ENCODE measurements around the gene POM121L2.

POM121L2 gene

GRCh38 chr6:27312950-27313271, 838 bp upstream of the POM121L2 start:
- no peak for DNase-seq (ENCODE audit: low read depth in 1 of 2, low spot score in 1 of 2)
- in situ Hi-C loops (cut with HindIII; ENCODE audit: low pct_unique_long_range_greater_than_20kb, low sequenced_read_pairs) = no loop called here
- no peak for TF ChIP-seq JUND (IDR thresholded peaks at IDR 0.05; ENCODE audit: low read depth)

- TF ChIP-seq JUND (IDR thresholded peaks at IDR 0.05; ENCODE audit: low read depth) = no peak
- no peak for DNase-seq (ENCODE audit: low read depth in 1 of 2, low spot score in 1 of 2)
- in situ Hi-C loops (cut with HindIII; ENCODE audit: low pct_unique_long_range_greater_than_20kb, low sequenced_read_pairs) = no loop called here
Observed at GRCh38 chr6:27311806-27312145, 297 bp downstream of the POM121L2 start.

DNA sequence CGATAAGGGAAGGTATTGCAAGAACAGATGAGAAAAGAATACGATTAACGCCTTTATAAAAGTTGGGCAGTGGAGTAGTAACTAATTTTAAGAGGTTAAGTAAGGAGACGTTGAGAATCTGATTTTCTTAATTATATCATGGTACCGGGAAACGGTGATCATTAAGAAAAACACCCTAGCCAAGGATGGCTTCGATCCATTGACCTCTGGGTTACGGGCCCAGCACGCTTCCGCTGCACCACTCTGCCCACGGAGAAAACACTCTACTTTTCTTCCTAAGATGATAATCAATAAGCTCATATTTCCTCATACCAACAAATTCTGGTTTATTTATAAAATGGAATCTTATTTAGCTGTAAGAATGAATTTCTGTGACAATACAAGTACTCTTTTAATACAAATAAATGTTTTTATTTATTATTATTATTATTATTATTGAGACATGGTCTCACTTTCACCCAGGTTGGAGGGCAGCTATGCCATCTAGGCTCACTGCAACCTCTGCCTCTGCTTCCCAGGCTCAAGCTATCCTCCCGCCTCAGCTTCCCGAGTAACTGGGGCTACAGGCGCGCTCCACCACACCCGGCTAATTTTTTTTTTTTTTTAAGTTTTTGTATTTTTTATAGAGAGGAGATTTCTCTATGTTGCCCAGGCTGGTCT, 8.3 kb downstream of the POM121L2 start:
- in situ Hi-C loops (cut with HindIII; ENCODE audit: low pct_unique_long_range_greater_than_20kb, low sequenced_read_pairs) = no loop called here
- DNase-seq (ENCODE audit: low read depth in 1 of 2, low spot score in 1 of 2) = no peak
- no peak for TF ChIP-seq JUND (IDR thresholded peaks at IDR 0.05; ENCODE audit: low read depth)

DNA sequence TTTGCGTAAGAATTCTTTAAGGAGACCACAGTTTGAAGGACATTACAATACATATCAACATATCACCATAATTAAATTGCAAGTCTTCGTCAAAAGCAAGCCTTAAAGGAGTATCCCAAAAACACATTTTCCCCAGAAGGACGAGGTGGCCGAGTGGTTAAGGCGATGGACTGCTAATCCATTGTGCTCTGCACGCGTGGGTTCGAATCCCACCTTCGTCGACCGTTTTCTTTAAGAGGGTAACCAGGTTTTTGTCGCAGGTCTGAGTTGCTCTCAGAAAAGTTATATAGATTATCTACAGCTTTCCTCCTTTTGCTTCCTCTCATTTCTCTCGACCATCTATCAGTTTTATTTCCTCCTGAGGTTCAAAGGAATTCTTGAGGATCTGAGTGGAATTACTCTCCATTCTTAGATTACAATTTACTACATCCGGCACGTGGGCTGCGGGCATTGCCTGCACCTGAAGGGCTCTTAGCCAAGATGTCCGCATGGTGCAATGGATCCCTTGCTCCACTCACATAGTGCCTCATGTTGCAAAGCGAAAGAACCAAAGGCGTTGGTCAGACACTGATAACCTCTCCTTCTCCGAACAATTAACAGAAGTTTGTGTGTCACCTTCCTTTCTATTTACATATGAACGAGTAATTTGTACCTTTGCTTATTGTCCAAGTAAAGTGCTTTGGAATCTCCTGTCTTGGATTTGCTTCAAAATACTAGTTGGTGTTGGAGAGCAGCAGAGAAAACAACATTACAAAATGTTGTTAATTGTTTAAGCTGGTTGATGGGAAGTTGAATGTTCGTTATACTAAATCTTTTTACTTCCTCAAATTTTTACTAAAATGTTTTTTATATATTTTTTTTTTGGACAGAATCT, 14.0 kb downstream of the POM121L2 start:
- no peak for TF ChIP-seq JUND (IDR thresholded peaks at IDR 0.05; ENCODE audit: low read depth)
- in situ Hi-C loops (cut with HindIII; ENCODE audit: low pct_unique_long_range_greater_than_20kb, low sequenced_read_pairs) = no loop called here
- peak in 1 of 2 experiments; percentile 58 for DNase-seq (ENCODE audit: low read depth in 1 of 2, low spot score in 1 of 2)

DNA sequence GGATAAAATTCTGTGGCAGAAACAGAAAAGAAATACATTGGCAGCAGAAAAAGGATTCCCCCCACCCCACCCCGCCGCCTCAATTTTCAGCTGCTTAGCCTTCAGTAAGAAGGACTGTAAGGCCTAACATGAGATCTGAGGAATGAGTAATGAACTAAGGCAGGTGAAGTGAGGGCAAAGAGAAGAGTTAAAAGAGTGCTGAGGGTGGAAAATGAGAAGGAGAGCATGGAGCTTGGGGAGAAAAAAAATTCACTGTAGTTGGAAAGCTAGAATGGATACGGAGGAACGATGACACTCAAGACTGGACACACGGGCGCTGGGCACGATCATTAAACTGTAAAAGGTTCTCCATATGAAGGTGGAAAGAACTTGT, 14.6 kb downstream of the POM121L2 start:
- no peak for TF ChIP-seq JUND (IDR thresholded peaks at IDR 0.05; ENCODE audit: low read depth)
- DNase-seq (ENCODE audit: low read depth in 1 of 2, low spot score in 1 of 2) = no peak
- in situ Hi-C loops (cut with HindIII; ENCODE audit: low pct_unique_long_range_greater_than_20kb, low sequenced_read_pairs) = no loop called here

DNA sequence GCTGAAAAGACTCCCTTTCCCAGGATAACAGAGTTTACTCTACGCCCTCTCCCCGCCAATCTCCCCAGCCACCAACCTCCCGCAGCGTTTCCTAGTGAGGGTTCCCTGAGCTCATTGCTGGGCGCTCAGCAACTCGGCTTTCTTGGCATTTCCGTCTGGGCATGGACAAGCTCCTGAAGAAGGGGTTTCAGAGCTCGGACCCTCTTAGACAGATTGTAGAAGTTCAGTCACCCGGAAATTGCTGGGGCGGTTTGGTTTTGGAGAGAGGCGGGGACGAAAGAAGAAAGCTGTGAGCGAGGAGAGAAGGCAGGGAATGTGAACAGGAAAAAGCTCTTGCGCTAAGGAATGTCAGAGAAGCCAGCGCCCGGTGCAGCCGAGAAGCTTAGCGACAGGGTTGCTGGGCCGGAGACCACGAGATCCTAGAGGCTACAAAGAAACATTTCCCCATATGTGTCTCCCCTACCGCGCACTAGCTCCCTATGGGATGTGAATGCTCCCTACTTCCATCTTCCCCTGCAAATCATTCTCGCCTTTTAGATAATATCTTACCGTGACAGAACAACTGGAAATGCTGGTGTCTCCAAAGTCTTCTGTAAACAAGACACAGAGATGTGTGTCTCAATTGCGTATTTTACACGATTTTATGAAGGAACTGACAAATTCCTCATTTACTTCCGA, 15.8 kb downstream of the POM121L2 start:
- peak; percentile 28 to 46 for DNase-seq (ENCODE audit: low read depth in 1 of 2, low spot score in 1 of 2)
- TF ChIP-seq JUND (IDR thresholded peaks at IDR 0.05; ENCODE audit: low read depth) = no peak
- in situ Hi-C loops (cut with HindIII; ENCODE audit: low pct_unique_long_range_greater_than_20kb, low sequenced_read_pairs) = no loop called here

GRCh38 chr6:27295301-27296079, 16.6 kb downstream of the POM121L2 start:
- DNase-seq (ENCODE audit: low read depth in 1 of 2, low spot score in 1 of 2) = peak in 1 of 2 experiments; percentile 71
- no peak for TF ChIP-seq JUND (IDR thresholded peaks at IDR 0.05; ENCODE audit: low read depth)
- in situ Hi-C loops (cut with HindIII; ENCODE audit: low pct_unique_long_range_greater_than_20kb, low sequenced_read_pairs) = no loop called here

DNA sequence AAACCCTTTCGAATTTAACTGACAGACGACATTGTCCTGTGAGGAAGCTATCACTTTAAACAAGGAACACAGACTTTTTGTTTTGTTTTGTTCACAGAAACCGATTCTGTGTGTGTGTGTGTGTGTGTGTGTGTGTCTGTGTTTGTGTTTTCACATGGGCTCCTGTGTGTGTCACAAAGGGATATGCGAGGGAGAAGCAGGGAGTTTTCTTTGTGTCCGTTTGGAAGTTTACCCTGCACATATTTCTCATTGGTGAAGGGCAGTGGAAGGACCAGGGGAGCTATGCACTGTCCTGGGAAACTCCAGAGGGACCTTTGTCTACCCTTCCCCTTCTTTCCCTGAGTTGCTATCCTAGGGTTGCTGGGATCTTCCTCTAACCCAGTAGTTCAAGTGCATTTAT, 17.7 kb downstream of the POM121L2 start:
- in situ Hi-C loops (cut with HindIII; ENCODE audit: low pct_unique_long_range_greater_than_20kb, low sequenced_read_pairs) = no loop called here
- no peak for TF ChIP-seq JUND (IDR thresholded peaks at IDR 0.05; ENCODE audit: low read depth)
- DNase-seq (ENCODE audit: low read depth in 1 of 2, low spot score in 1 of 2) = no peak

GRCh38 chr6:27293436-27294098, 18.5 kb downstream of the POM121L2 start:
- no peak for TF ChIP-seq JUND (IDR thresholded peaks at IDR 0.05; ENCODE audit: low read depth)
- peak in 1 of 2 experiments; percentile 51 for DNase-seq (ENCODE audit: low read depth in 1 of 2, low spot score in 1 of 2)
- in situ Hi-C loops (cut with HindIII; ENCODE audit: low pct_unique_long_range_greater_than_20kb, low sequenced_read_pairs) = no loop called here

GRCh38 chr6:27290850-27291208, 21.2 kb downstream of the POM121L2 start:
- in situ Hi-C loops (cut with HindIII; ENCODE audit: low pct_unique_long_range_greater_than_20kb, low sequenced_read_pairs) = no loop called here
- no peak for DNase-seq (ENCODE audit: low read depth in 1 of 2, low spot score in 1 of 2)
- TF ChIP-seq JUND (IDR thresholded peaks at IDR 0.05; ENCODE audit: low read depth) = no peak

GRCh38 chr6:27290065-27290849, 21.8 kb downstream of the POM121L2 start:
- no peak for DNase-seq (ENCODE audit: low read depth in 1 of 2, low spot score in 1 of 2)
- in situ Hi-C loops (cut with HindIII; ENCODE audit: low pct_unique_long_range_greater_than_20kb, low sequenced_read_pairs) = no loop called here

More at GRCh38 chr6:27290065-27290849, 21.8 kb downstream of the POM121L2 start:
- no peak for TF ChIP-seq JUND (IDR thresholded peaks at IDR 0.05; ENCODE audit: low read depth)

Measured in T47D (cell line).